Activated effector memory CD4-positive, alpha-beta T cell treated with Interleukin-2 at 50 U/mL for 16 hours (primary cell): Measurements from ENCODE around the gene TMEM184B.

ENCODE experiments used
- DNase-seq: peaks from one replicate; pipeline ENCODE4 v3.0.0-alpha.2; 2020

Gene TMEM184B

GRCh38 chr22:38272373-38273134, at the start of gene TMEM184B:
Gene TMEM184B (minus strand): TSS chr22:38273010. CDS start chr22:38247961, 25,049 bp downstream.
- peak; percentile 77 for DNase-seq

- no peak for DNase-seq
Measured at GRCh38 chr22:38320605-38321402, 48.0 kb upstream of the TMEM184B start.

- DNase-seq, result no peak
Measured at GRCh38 chr22:38318792-38319773, 46.3 kb upstream of the TMEM184B start.

DNA sequence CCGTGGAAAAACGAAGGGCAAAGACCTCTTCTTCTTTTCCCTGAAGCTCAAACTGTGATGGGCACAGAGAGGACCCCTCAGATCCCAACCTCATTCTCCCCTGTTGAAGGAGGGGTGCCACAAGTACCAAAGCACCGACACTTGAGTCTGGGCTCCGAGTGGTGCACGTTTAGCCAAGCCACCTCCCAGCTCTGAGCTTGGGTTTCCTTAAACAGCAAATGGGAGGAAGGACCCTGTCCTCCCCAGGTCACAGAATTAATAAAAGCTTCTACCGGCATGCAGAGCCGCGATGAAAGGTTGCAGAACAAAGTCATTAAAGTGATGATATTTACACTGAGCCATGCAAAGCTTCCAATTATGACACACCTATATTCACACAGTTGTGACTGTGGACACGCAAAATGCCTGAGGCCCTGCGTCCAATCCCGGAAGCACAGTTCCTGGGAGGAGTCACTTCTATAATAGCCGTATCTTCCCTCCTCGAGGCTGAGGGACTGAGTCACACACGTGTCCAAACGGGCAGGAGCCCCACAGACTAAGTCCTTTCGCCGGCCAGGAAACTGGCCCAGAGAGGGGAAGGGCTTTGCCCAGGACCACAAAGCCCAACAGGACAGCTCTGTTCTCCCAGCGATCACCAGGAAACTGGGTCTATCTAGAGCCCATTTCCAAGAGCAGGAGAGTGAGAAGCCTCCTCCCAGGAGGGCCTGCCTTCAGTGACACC, 45.3 kb upstream of the TMEM184B start:
- no peak for DNase-seq

- peak; percentile 60 for DNase-seq
Measured at GRCh38 chr22:38317122-38317994, 44.5 kb upstream of the TMEM184B start, which contains the start of gene CSNK1E. Gene CSNK1E (minus strand): TSS chr22:38317433. CDS start chr22:38314157, 3,276 bp downstream.

GRCh38 chr22:38316364-38317121, 43.7 kb upstream of the TMEM184B start:
- peak; percentile 48 for DNase-seq

GRCh38 chr22:38315823-38316363, 43.1 kb upstream of the TMEM184B start:
- no peak for DNase-seq

- DNase-seq, result no peak
Measured at GRCh38 chr22:38314933-38315822, 42.4 kb upstream of the TMEM184B start.

GRCh38 chr22:38314051-38314932, 41.5 kb upstream of the TMEM184B start:
- DNase-seq, result no peak

DNA sequence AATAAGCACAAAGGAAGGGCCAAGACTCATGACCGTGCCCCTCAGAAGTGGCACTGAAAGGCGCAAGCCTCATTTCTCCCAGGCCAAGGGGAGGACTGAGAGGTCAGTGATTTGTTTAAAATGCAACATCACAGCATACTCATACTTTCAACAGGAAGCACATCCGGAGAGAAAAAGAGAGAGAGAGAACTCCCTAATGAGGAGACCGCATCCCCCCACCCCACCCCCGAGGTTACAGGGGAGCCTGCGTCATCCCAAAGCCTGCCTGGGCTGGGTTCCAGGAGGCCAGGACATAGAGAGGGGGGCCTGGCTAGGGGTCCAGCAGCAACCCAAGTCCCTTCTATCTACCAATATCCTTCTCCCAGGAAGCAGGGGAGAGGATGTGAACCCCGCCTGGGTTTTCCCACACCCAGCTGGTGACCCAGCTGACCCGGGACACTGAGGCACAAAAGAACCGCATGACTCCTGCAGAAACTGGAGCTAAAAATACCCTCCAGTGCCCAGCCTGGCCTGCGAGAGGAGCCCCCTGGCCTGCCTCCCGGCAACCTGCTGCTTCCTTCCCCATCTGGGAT, 40.7 kb upstream of the TMEM184B start:
- no peak for DNase-seq

- DNase-seq, result no peak
Measured at GRCh38 chr22:38312261-38312800, 39.5 kb upstream of the TMEM184B start.

DNA sequence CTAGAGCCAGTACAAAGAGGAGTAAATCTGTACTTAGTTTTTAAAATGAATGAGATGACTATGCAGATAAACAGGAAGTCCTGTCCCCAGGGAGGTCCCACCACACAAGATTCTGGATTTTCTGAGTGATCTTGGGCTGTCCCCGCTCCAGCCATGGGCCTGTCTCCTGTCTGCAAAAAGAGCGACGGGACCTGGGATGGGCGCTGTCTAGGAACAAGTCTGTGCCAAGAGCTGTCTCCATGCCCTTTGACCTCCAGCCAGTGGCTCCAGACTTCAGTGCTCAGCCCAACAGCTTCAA, 38.5 kb upstream of the TMEM184B start:
- DNase-seq, result no peak

GRCh38 chr22:38310518-38311322, 37.9 kb upstream of the TMEM184B start:
- no peak for DNase-seq

DNA sequence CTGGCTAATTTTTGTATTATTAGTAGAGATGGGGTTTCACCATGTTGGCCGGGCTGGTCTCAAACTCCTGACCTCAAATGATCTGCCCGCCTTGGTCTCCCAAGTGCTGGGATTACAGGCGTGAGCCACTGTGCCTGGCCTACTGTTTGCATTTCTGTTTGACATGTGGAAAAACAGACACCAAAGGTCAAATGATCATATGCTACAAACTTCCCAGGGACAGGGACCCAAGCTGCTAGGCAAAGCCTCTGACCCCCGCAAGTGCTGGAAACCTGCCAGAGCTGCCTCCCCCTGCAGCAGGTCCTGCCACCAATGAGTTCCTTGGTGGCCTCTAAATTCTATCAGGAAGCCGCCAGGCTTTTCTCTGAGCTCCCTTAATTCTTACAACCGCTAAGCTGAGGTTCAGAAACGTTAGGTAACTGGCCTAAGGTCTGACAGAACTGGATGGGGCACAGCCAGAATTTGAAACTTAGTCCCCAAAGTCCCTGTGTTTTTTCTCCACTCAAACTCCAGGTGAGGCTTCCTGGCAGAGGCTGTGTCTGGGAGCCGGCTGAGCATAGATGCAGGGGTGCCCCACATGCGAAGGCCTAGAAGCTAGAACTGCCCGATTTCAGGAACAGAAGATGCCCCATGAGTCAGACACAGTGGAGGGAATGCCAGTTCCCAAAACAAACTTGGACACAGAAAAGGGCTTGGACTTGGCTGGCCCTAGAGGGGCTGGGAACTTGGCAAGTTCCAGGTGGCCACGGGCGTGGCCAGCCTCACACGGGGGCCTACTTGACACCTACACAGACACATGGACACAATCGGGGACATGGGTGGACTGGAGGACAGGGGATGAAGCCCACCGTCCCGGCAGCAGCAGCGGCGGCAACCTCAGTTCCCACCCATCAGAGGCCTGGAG, 37.1 kb upstream of the TMEM184B start:
- DNase-seq, result no peak

DNA sequence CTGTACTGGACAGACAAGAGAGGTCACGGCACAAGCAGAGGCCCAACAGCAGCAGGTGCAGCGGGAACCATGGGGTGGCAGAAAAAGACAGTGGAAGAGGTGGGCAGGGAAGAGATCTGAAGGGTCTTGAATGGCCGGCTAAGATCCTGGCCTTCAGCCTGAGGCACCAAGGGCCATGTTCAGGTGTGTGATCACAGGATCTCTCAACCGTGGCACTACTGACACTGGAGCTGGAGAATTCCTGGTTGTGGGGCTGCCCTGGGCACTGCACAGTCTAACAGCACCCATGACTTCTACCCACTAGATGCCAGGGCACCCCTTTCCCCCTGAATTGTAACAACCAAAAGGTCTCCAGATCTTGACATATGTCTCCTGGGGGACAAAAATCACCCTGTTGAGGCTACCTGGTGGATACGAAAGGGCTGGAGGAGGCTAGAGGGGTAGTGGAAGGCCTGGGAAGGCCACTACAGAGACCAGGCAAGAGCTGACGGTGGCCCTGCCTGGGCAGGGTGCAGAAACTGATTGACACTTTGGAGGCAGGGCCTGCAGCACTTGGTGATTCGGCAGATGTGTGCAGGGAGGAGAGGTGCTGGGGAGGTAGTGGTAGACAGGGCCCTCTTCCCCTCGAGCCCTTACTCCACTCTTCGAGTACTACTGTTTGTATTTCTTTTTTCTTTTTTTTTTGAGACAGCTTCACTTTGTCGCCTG, 36.1 kb upstream of the TMEM184B start:
- DNase-seq, result no peak
